GM15510 (cell line): ENCODE results near the gene CASKIN1.

ENCODE experiments used
- POLR2A ChIP-seq: IDR thresholded peaks from 3 replicates; pipeline ENCODE4 v1.6.1; 2011; ENCODE audit warnings: borderline replicate concordance; ENCODE audit not compliant: insufficient read length; ENCODE audit errors: extremely low read depth

The CASKIN1 gene

GRCh38 chr16:2190659-2191445 is 5.6 kb downstream of the CASKIN1 start:
- TF ChIP-seq POLR2A: no peak

- no peak for TF ChIP-seq POLR2A
Observed at GRCh38 chr16:2190002-2190658, 6.3 kb downstream of the CASKIN1 start.

GRCh38 chr16:2189252-2189893 is 7.0 kb downstream of the CASKIN1 start:
- no peak for TF ChIP-seq POLR2A

GRCh38 chr16:2188395-2188794 is 8.0 kb downstream of the CASKIN1 start:
- no peak for TF ChIP-seq POLR2A

DNA sequence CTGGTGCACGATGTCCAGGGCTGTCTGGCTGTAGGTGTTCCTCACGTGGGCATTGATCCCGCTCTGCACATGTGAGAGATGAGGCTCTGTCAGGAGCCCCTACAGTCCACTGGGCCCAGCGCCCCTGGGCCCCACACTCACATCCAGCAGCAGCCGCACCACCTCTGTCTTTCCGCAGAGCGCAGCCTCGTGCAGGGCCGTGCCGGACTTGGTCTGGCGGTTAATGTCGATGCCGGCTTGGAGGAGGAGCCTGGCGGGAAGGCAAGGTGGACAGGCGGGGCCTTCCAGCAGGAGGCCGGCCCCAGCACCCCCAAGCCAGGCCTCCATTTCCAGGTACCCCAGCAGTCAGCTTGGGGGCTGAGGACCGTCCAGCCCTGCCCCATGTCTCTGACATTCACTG is 9.2 kb downstream of the CASKIN1 start:
- TF ChIP-seq POLR2A: no peak

- no peak for TF ChIP-seq POLR2A
Observed at GRCh38 chr16:2186505-2186904, 9.9 kb downstream of the CASKIN1 start.

- no peak for TF ChIP-seq POLR2A
Observed at GRCh38 chr16:2186064-2186463, 10.3 kb downstream of the CASKIN1 start.

DNA sequence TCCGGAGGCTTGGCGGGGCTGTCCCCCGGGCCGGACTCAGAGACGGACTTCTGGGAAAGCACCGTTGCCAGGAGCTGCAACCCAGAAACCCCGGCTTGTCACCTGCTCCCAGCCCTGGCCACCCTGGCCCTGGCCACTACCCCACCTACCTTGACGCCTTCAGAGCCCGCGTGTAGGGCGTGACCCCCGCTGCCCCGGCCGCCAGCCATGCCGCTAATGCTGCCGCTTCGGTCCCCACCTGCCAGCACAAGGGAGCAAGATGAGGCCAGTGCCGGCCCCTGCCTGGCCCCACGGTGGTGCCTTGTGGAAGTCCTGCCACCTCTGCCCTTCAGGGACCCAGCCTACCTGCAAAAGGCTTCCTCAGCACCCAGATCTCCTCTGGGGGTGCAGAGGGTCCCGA is 11.4 kb downstream of the CASKIN1 start:
- no peak for TF ChIP-seq POLR2A

DNA sequence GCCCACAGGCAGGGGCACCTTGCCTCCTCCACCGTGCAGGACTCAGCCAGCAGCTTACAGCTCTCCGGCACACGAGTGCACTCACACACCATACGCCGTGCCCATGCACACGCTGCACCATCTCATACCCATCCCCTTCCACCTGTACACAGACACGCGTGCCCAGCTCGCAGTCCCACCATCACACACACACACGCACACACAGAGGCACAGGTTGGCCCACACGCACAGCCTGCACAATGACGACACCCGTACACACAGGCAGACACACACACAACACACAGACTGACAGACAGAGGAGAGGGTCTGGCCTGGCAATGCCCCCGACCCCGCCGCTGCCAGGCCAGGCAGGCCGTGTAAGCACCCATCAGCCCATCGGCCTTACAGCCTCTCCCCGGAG is 12.1 kb downstream of the CASKIN1 start:
- TF ChIP-seq POLR2A: no peak

- TF ChIP-seq POLR2A: no peak
Observed at GRCh38 chr16:2183671-2184070, 12.7 kb downstream of the CASKIN1 start.

- no peak for TF ChIP-seq POLR2A
Observed at GRCh38 chr16:2181952-2182351, 14.5 kb downstream of the CASKIN1 start.

DNA sequence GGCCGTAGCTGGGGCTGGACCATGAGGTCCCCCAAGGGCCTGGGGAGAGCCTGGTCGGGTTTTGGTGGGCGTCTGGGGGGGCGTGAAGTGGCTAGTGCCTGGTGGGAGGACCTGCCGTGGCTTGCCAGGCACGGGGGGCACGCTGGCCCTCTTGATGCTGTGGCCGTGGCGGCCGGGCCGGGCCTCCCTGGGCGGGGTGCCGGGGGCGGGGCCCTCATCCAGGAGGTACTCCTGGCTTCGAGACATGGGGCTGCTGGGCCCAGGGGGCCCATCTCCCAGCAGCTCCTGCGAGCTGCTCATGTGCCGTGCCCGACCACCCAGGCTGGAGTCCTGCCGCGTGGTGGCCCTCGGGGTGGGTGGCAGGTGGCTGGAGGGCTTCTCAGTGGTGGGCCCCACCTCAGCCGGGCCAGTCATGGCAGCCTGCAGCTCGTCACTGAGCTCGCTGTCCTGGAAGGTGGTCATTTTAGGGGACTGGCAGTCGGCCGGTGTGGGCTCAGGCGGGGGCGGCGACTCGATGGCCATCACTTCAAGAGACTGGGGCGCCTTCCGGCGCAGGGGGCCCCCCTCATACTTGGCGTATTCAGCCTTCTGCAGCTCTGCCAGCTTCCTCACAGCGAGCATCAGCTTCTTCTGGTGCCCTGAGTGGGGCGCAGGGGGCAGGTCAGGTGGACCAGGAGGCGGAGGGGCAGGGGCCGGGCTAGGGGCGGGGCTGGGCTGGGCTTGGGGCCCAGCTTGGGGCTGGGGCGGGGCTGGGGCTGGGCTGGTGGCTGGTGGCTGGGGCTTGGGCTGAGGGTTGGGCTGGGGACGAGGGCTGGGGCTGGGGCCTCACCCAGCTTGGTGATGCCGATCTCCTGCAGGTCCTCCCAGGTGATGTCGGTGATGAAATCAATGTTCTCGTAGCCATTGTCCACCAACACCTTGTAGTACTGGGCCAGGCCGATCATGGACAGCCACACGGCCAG is 15.2 kb downstream of the CASKIN1 start:
- TF ChIP-seq POLR2A: no peak

GRCh38 chr16:2180461-2180860 is 15.9 kb downstream of the CASKIN1 start:
- no peak for TF ChIP-seq POLR2A

GRCh38 chr16:2179576-2179975 is 16.8 kb downstream of the CASKIN1 start:
- TF ChIP-seq POLR2A: no peak
